Gastroesophageal sphincter (tissue), 3 donors: ENCODE measurements around the gene CRTC3.

Source experiments
- EP300 ChIP-seq: sonication (generic); formaldehyde crosslinking; IDR thresholded peaks from one replicate; pipeline ENCODE4 v1.6.1; 2017; ENCODE audit warnings: antibody characterized with exemption, mild to moderate bottlenecking
- POLR2A ChIP-seq, 2 donors: fragments of 450-650 bp; IDR thresholded peaks; one replicate each; pipeline ENCODE4 v1.6.1; 2017; ENCODE audit warnings: antibody characterized with exemption in 2 of 2, mild to moderate bottlenecking in 2 of 2, moderate library complexity in 1 of 2
- POLR2AphosphoS5 ChIP-seq: sonication (generic); formaldehyde crosslinking; IDR thresholded peaks from one replicate; pipeline ENCODE4 v1.6.1; 2017; ENCODE audit warnings: antibody characterized with exemption
- TF ChIP-seq, protein P1 (sequence below), 4 experiments: fragments of 200-600 bp in 2 of 4; fragments of 450-650 bp in 2 of 4; sonication (generic) in 1 of 4; IDR thresholded peaks; one replicate each; pipeline ENCODE4 v1.5.1; 2017 to 2019; ENCODE audit warnings: antibody characterized with exemption in 4 of 4, mild to moderate bottlenecking in 2 of 4, moderate library complexity in 2 of 4

DNA sequence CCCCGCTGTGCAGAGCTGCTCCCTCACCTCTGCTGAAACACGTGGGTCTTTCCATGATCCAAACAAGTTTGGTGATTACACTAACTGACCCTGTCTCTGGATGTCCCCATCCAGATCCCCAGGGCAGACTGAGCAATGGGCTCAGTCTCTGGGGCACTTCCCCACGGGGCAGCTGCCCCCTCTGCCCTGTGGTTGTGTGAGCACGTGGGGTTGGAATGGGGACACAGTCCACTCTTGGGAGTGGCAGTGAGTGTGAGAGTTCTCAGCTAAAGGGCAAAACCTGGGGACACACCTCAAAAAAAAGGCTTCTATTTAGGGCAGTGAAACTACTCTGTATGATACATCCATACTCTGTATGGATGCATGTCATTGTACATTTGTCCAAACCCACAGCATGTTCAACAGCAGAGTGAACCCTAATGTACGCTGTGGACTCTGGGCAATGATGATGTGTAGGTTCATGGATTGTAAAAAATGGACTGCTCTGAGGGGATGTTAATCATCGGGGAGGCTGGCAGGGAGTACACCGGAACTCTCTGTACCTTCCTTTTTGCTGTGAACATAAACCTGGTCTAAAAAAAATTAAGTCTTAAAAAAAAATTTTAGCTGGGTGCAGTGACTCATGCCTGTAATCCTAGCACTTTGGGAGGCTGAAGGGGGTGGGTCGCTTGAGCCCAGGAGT is 137.5 kb downstream of the CRTC3 start:
- TF ChIP-seq, protein P1, sequence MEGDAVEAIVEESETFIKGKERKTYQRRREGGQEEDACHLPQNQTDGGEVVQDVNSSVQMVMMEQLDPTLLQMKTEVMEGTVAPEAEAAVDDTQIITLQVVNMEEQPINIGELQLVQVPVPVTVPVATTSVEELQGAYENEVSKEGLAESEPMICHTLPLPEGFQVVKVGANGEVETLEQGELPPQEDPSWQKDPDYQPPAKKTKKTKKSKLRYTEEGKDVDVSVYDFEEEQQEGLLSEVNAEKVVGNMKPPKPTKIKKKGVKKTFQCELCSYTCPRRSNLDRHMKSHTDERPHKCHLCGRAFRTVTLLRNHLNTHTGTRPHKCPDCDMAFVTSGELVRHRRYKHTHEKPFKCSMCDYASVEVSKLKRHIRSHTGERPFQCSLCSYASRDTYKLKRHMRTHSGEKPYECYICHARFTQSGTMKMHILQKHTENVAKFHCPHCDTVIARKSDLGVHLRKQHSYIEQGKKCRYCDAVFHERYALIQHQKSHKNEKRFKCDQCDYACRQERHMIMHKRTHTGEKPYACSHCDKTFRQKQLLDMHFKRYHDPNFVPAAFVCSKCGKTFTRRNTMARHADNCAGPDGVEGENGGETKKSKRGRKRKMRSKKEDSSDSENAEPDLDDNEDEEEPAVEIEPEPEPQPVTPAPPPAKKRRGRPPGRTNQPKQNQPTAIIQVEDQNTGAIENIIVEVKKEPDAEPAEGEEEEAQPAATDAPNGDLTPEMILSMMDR (IDR thresholded peaks at IDR 0.05): no peak
- TF ChIP-seq EP300 (no peak), POLR2AphosphoS5 (no peak), POLR2A (IDR thresholded peaks at IDR 0.05) (no peak)
